ENCODE measurements around the gene GGCT.
"Not testable (repeated sequence)": the region's sequence is repeated elsewhere in the genome, so short reads cannot be mapped to it uniquely, and the experiment has no call there.

The GGCT gene

GRCh38 chr7:30515761-30516160 lies 11.1 kb upstream of the GGCT start:
- DNase-seq (ENCODE audit: low read depth, low spot score), result no peak

- DNase-seq (ENCODE audit: low read depth, low spot score), result no peak
Observed at GRCh38 chr7:30514776-30515175, 10.1 kb upstream of the GGCT start.

GRCh38 chr7:30514177-30514576 lies 9.5 kb upstream of the GGCT start:
- no peak for DNase-seq (ENCODE audit: low read depth, low spot score)

- no peak for DNase-seq (ENCODE audit: low read depth, low spot score)
Observed at GRCh38 chr7:30513762-30514161, 9.1 kb upstream of the GGCT start.

GRCh38 chr7:30511973-30512662 lies 7.5 kb upstream of the GGCT start:
- DNase-seq (ENCODE audit: low read depth, low spot score), result no peak

- DNase-seq (ENCODE audit: low read depth, low spot score), result no peak
Observed at GRCh38 chr7:30511494-30511893, 6.9 kb upstream of the GGCT start.

- no peak for DNase-seq (ENCODE audit: low read depth, low spot score)
Observed at GRCh38 chr7:30510124-30511075, 5.8 kb upstream of the GGCT start.

- not testable (repeated sequence) for DNase-seq (ENCODE audit: low read depth, low spot score)
Observed at GRCh38 chr7:30509171-30509857, 4.7 kb upstream of the GGCT start.

- not testable (repeated sequence) for DNase-seq (ENCODE audit: low read depth, low spot score)
Observed at GRCh38 chr7:30507346-30507900, 2.8 kb upstream of the GGCT start.

GRCh38 chr7:30505174-30505697 lies 607 bp upstream of the GGCT start:
- no peak for DNase-seq (ENCODE audit: low read depth, low spot score)

- DNase-seq (ENCODE audit: low read depth, low spot score), result no peak
Observed at GRCh38 chr7:30503274-30504212, 1.1 kb downstream of the GGCT start.

- DNase-seq (ENCODE audit: low read depth, low spot score), result no peak
Observed at GRCh38 chr7:30502470-30503251, 2.0 kb downstream of the GGCT start.

GRCh38 chr7:30501264-30501663 lies 3.4 kb downstream of the GGCT start:
- no peak for DNase-seq (ENCODE audit: low read depth, low spot score)

GRCh38 chr7:30493228-30493627 lies 11.4 kb downstream of the GGCT start:
- DNase-seq (ENCODE audit: low read depth, low spot score), result no peak

GRCh38 chr7:30491417-30491816 lies 13.2 kb downstream of the GGCT start:
- no peak for DNase-seq (ENCODE audit: low read depth, low spot score)

- DNase-seq (ENCODE audit: low read depth, low spot score), result no peak
Observed at GRCh38 chr7:30487371-30487770, 17.3 kb downstream of the GGCT start.

GRCh38 chr7:30485667-30486066 lies 19.0 kb downstream of the GGCT start:
- no peak for DNase-seq (ENCODE audit: low read depth, low spot score)

- DNase-seq (ENCODE audit: low read depth, low spot score), result not testable (repeated sequence)
Observed at GRCh38 chr7:30481416-30481815, 23.2 kb downstream of the GGCT start.

GRCh38 chr7:30479202-30480120 lies 25.2 kb downstream of the GGCT start:
- DNase-seq (ENCODE audit: low read depth, low spot score), result no peak
